Activated T-cell treated with anti-CD3 and anti-CD28 coated beads, Interleukin-2, amount 50 U/mL, for 72 hours (primary cell): ENCODE results near the gene KLF13. TPM values are rescaled to one million over a fixed set of nuclear protein-coding genes. Genes with fewer than 3 reads are reported as not detected.

Source experiments
- ATAC-seq, 2 donors: fragments of 150-1000 bp; cut with Tn5 transposase; replicated peaks in 1 of 2; 2 replicates each; pipeline ENCODE4 v1.10.0; 2021; ENCODE audit warnings: moderate library complexity in 2 of 2, mild to moderate bottlenecking in 1 of 2
- DNase-seq, 2 donors: peaks; one replicate each; pipeline ENCODE4 v3.0.0; 2021 to 2022; ENCODE audit warnings: mixed read lengths in 1 of 2
- H3K27ac Mint-ChIP-seq: one replicate; pipeline ENCODE4 v1.8.0; 2022; ENCODE audit warnings: mild to moderate bottlenecking, moderate library complexity, mixed read lengths
- H3K27me3 Mint-ChIP-seq: one replicate; pipeline ENCODE4 v1.8.0; 2022; ENCODE audit warnings: low read depth, mixed read lengths
- H3K36me3 Mint-ChIP-seq, 2 donors: one replicate each; pipeline ENCODE4 v1.8.0; 2022; ENCODE audit warnings: mixed read lengths in 2 of 2, mild to moderate bottlenecking in 1 of 2; ENCODE audit not compliant: insufficient read depth in 2 of 2
- H3K4me1 Mint-ChIP-seq: one replicate; pipeline ENCODE4 v1.8.0; 2022; ENCODE audit warnings: low read depth, mixed read lengths
- H3K4me3 Mint-ChIP-seq, 2 donors: one replicate each; pipeline ENCODE4 v1.8.0; 2022; ENCODE audit warnings: mild to moderate bottlenecking in 2 of 2, mixed read lengths in 2 of 2, moderate library complexity in 2 of 2
- H3K9me3 Mint-ChIP-seq, 2 donors: one replicate each; pipeline ENCODE4 v1.8.0; 2022; ENCODE audit warnings: mixed read lengths in 2 of 2
- total RNA-seq, 2 donors: library from RNA; stranded (reverse); gene quantifications; one replicate each; pipeline ENCODE4 v1.2.3, GENCODE V29; 2022

KLF13 gene
- total RNA-seq, 2 donors from 2014 or later, result 260 to 273 TPM

DNA sequence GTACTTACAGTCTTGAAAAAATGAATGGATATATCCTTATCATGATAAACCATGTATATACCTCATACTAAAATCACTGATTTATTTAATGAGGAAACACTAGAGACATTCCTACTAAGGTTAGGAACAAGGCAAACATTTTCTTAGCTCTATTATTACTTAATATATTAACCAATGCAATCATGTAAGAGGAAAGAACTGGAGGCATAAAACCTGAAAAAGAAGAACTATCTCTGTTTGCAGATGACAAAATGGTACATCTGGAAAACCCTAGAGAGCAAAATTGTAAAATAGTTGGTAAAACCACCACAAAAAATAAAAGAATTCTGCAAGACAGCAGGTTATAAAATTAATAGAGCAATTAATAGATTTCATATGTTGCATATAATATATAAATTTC is 81.2 kb downstream of the KLF13 start:
- Mint-ChIP-seq H3K4me3 (no peak overlapping the region), H3K4me1 (peaks cover 42% of the 10 kb centered on the region), H3K27ac (no peak overlapping the region), H3K27me3 (no peaks in the 10 kb centered on the region), H3K9me3 (peaks cover 11 to 16% of the 10 kb centered on the region in 2 donors), H3K36me3 (peaks cover 17 to 30% of the 10 kb centered on the region in 2 donors)
- no peak for DNase-seq
- no peak for ATAC-seq

DNA sequence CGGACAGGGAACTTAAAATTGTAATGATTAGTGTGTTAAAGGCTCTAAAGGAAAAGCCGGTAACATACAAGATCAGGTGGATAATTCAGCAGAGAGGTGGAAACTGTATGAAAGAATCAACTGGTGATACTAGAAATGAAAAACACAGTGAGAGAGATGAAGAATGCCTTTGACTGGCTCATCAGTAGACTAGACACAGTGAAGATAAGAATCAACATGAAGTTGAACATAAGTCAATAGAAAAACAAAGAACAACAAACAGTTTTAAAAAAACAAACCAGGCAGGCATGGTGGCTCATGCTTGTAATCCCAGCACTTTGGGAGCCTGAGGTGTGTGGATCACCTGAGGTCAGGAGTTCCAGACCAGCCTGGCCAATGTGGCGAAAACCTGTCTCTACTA is 82.1 kb downstream of the KLF13 start:
- Mint-ChIP-seq H3K4me1 (peaks cover 43% of the 10 kb centered on the region), H3K36me3 (peaks cover 17 to 31% of the 10 kb centered on the region in 2 donors), H3K27ac (no peak overlapping the region), H3K9me3 (peaks cover 11 to 16% of the 10 kb centered on the region in 2 donors), H3K4me3 (no peak overlapping the region), H3K27me3 (no peaks in the 10 kb centered on the region)
- DNase-seq (no peak), ATAC-seq (no peak)

DNA sequence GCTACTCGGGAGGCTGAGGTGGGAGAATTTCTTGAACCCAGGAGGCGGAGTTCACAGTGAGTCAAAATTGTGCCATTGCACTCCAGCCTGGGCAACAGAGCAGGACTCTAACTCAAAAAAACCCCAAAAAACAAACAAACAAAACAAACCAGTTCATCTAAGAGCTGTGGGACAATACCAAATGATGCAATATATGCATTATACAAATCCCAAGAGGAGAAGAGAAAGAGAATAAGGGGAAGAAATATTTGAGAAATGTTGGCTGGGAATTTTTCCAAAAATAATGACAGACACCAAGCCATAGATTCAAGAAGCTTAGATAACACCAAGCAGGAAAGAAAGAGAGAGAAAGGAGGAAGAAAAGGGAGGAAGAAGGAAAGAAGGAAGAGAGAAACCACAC is 82.5 kb downstream of the KLF13 start:
- H3K4me1 Mint-ChIP-seq, result peaks cover 38% of the 10 kb centered on the region
- ATAC-seq, result no peak

GRCh38 chr15:31412824-31413223 is 86.2 kb downstream of the KLF13 start:
- no peak overlapping the region for H3K27ac Mint-ChIP-seq
- no peak for ATAC-seq

More for the DNA sequence above, 82.5 kb downstream of the KLF13 start:
- Mint-ChIP-seq H3K9me3 (peaks cover 11 to 13% of the 10 kb centered on the region in 2 donors), H3K36me3 (peaks cover 17 to 28% of the 10 kb centered on the region in 2 donors), H3K4me3 (no peak overlapping the region), H3K27ac (no peak overlapping the region), H3K27me3 (no peaks in the 10 kb centered on the region)
- DNase-seq, result no peak

DNA sequence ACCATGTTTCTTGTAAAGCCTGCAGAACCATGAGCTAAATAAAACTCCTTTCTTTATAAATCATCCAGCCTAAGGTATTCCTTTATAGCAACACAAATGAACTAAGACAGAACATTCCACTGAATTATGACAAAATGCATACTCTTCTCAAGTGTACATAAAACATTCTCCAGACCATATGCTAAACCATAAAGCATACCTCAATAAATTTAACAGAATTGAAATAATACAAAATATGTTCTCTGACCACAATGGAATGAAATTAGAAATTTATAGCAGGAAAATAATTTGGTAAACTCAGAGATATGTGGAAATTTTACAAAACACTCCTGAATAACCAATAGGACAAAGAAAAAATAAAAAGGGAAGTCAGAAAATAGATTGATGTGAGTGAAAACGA is 88.6 kb downstream of the KLF13 start:
- H3K27ac Mint-ChIP-seq, result no peak overlapping the region
- peaks cover 12% of the 10 kb centered on the region for H3K4me1 Mint-ChIP-seq
- no peak overlapping the region for H3K4me3 Mint-ChIP-seq
- H3K36me3 Mint-ChIP-seq, result peaks cover 6 to 20% of the 10 kb centered on the region in 2 donors
- H3K27me3 Mint-ChIP-seq, result no peaks in the 10 kb centered on the region
- DNase-seq, result no peak
- peaks cover 6 to 9% of the 10 kb centered on the region in 2 donors for H3K9me3 Mint-ChIP-seq
- ATAC-seq, result no peak

More at GRCh38 chr15:31412824-31413223, 86.2 kb downstream of the KLF13 start:
- Mint-ChIP-seq H3K4me1 (peaks cover 12% of the 10 kb centered on the region), H3K36me3 (peaks cover 7 to 14% of the 10 kb centered on the region in 2 donors), H3K4me3 (peak overlapping the region in 1 of 2 donors; percentile 13), H3K27me3 (no peaks in the 10 kb centered on the region), H3K9me3 (peaks cover 8% of the 10 kb centered on the region in 2 donors)
- DNase-seq, result no peak

- Mint-ChIP-seq H3K9me3 (peaks cover 9% of the 10 kb centered on the region in 2 donors), H3K27me3 (no peaks in the 10 kb centered on the region), H3K4me3 (no peak overlapping the region), H3K4me1 (no peaks in the 10 kb centered on the region), H3K36me3 (peaks cover 7 to 21% of the 10 kb centered on the region in 2 donors), H3K27ac (no peak overlapping the region)
- DNase-seq (no peak), ATAC-seq (no peak)
These were observed 93.2 kb downstream of the KLF13 start for GRCh38 chr15:31419820-31420219.

DNA sequence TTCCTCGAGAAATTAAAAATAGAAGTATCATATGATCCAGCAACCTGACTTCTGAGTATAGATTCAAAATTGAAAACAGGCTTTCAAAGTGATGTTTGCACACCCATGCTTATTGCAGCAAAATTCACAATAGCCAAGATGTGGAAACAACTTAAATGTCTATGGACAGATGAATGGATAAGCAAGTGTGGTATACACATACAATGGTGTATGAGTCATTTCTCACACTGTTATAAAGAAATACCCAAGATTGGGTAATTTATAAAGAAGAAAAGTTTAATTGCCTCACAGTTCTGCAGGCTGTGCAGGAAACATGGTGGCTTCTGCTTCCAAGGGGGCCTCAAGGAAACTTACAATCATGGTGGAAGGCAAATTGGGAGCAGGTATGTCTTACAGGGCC is 100.8 kb downstream of the KLF13 start:
- H3K9me3 Mint-ChIP-seq, result peaks cover 0 to 3% of the 10 kb centered on the region in 2 donors
- H3K4me1 Mint-ChIP-seq, result peaks cover 46% of the 10 kb centered on the region
- peaks cover 0 to 3% of the 10 kb centered on the region in 2 donors for H3K36me3 Mint-ChIP-seq
- peak overlapping the region; percentile 61 for H3K27ac Mint-ChIP-seq
- DNase-seq (no peak), ATAC-seq (peak; percentile 54 to 77)
- no peak overlapping the region for H3K4me3 Mint-ChIP-seq
- H3K27me3 Mint-ChIP-seq, result no peaks in the 10 kb centered on the region

Other genes with a start within 250 kb of the KLF13 start
- not detected for gene TRPM1, start 225.1 kb upstream of the KLF13 start, total RNA-seq